ENCODE results near the gene PGBD5.
A peak's percentile ranks its signal among the peaks of the same experiment; 100 is the strongest.
"Not testable (repeated sequence)": the region's sequence is repeated elsewhere in the genome, so short reads cannot be mapped to it uniquely, and the experiment has no call there.

PGBD5 gene, protein sequence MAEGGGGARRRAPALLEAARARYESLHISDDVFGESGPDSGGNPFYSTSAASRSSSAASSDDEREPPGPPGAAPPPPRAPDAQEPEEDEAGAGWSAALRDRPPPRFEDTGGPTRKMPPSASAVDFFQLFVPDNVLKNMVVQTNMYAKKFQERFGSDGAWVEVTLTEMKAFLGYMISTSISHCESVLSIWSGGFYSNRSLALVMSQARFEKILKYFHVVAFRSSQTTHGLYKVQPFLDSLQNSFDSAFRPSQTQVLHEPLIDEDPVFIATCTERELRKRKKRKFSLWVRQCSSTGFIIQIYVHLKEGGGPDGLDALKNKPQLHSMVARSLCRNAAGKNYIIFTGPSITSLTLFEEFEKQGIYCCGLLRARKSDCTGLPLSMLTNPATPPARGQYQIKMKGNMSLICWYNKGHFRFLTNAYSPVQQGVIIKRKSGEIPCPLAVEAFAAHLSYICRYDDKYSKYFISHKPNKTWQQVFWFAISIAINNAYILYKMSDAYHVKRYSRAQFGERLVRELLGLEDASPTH

DNA sequence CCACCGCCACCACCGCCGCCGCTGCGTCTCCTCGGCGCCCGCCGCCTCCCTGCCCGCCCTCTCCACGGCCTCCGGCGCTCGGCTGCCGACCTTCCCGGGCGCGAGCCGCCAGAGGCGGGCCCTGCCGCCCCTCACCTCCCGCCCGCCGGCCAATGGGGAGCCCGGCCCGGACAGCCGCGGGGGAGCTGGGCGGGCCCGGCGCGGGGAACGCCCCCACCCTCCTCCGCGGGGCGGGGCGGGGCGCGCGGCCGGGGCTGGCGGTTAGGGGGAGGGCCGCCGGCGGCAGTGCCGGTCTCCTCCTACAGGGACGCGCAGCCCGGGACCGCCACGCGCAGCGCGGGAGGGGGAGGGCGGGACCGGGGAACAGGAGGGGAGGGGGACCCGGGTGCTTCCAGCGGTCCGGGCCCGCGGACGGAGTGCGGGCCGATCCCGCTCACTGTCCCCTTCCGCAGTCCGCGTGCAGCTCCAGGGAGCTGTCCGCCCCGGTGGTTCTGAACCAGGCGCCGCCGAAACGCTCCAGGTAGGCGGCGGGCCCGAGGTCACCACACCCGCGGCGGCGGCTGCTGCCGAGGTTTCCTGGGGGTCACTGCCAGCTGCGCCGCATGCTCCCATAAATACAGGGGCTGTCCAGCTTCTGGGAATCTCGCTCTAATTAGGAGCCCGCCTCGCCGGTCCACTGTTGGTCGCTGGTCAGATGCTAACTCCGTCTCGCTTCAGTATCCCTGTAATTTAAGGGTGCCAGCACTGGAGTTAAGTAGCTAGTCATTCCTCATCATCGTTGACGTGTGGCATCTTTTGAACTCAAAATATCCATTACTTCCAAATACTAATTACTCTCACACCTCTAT is at the start of gene PGBD5:
PGBD5 (minus strand) TSS at position 87 of the 848 bp plus-strand sequence. CDS start 404 bp downstream, outside the sequence.
- DNase-seq (ENCODE audit: extremely low read depth in 1 of 2, low read depth in 1 of 2), result peak; percentile 20 to 25

DNA sequence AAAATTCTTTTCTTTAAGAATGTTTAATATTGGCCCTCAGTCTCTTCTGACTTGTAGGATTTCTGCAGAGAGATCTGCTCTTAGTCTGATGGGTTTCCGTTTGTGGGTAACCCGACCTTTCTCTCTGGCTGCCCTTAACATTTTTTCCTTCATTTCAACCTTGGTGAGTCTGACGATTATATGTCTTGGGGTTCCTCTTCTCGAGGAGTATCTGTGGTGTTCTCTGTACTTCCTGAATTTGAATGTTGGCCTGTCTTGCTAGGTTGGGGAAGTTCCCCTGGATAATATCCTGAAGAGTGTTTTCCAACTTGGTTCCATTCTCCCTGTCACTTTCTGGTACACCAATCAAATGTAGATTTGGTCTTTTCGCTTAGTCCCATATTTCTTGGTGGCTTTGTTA is 48.8 kb upstream of the PGBD5 start:
- not testable (repeated sequence) for DNase-seq (ENCODE audit: extremely low read depth in 1 of 2, low read depth in 1 of 2)

DNA sequence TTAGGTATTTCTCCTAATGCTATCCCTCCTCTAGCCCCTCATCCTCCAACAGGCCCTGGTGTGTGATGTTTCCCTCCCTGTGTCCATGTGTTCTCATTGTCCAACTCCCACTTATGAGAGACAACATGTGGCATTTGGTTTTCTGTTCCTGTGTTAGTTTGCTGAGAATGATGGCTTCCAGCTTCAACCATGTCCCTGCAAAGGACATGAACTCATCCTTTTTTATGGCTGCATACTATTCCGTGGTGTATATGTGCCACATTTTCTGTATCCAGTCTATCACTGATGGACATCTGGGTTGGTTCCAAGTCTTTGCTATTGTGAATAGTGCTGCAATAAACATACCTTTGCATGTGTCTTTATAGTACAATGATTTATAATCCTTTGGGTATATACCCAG is 44.6 kb upstream of the PGBD5 start:
- not testable (repeated sequence) for DNase-seq (ENCODE audit: extremely low read depth in 1 of 2, low read depth in 1 of 2)

DNA sequence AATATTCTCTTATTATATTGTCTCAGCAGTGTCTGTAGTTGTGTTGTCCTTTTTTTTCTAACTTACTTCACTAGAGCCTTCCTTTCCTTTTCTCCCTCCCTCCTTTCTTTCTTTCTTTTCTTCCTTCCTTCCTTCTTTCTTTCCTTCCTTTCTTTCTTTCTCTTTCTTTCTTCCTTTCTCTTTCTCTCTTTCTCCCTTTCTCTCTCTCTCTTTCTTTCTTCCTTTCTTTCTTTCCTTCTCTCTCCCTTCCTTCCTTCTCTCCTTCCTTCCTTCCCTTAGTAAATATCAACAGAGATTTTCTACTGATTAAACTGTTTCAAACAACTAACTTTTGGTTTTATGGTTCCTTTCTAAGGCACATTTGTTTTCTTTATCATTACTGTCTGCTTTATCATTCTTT is 43.1 kb upstream of the PGBD5 start:
- no peak for DNase-seq (ENCODE audit: extremely low read depth in 1 of 2, low read depth in 1 of 2)

DNA sequence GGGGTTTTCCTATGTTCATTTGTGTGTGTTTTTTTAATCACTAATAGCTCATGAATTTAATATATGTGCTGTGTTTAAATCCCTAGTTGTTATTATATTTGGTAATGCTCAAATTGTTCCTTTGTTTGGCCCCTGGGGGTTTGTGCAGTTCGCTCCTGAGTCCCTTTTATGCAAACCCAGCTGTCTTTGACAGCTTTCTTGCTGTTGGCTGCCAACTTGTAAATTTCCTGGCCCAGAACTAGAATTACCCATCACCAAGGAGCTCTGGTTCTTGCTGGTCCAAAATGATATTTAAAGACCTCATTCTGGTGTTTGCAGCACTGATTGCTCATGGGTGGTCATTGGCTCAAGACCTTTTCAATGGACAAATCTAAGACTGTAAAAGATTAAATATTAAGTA is 39.6 kb upstream of the PGBD5 start:
- no peak for DNase-seq (ENCODE audit: extremely low read depth in 1 of 2, low read depth in 1 of 2)

DNA sequence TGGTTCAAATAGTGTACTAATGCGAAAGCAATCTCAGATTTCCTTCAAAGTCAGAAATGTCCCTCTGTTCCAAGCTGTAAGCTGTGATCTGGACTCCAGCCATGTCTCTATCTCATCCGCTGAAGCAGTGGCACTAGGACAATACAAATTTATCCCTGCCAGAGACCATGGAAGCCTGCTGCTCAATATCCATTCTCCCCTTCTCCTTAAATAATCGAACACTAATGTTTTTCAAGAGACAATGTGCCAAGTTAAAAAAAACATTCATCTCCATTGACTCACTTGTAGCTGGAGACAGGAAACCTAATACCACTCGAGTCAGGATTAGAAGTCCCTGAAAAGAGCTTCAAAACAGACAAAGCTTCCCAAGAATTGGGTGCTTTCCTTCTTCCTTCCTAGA is 38.5 kb upstream of the PGBD5 start:
- DNase-seq (ENCODE audit: extremely low read depth in 1 of 2, low read depth in 1 of 2), result no peak

DNA sequence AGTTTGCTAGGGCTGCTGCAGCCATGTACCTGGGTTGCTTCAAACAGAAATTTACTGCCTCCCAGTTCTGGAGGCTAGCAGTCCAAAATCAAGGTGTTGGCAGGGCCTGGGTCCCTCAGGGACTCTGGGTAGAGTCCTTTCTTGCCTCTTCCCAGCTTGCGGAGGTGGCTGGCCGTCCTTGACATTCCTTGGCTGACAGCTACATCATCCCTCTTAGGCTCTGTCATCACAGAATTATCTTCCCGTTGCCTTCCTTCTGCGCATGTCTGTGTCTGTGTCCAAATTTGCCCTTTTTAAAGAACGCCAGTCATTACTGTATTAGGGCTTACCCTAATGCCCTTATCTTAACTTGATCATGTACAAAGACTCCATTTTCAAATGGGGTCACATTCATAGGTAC is 37.6 kb upstream of the PGBD5 start:
- DNase-seq (ENCODE audit: extremely low read depth in 1 of 2, low read depth in 1 of 2), result no peak

DNA sequence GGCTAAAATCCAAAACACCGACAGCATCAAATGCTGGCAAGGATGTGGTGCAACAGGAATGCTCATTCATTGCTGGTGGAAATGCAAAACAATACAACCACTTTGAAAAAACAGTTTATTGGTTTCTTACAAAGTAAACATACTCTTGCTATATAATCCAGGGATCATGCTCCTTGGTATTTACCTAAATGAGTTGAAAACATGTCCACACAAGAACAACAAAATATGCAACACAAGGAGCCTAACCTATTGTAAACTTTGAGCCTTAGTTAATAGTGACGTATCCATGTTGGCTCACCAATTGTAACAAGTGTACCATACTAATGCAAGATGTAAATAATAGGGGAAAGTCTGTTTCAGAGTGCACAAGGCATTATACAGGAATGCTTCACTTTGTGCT is 37.2 kb upstream of the PGBD5 start:
- no peak for DNase-seq (ENCODE audit: extremely low read depth in 1 of 2, low read depth in 1 of 2)

DNA sequence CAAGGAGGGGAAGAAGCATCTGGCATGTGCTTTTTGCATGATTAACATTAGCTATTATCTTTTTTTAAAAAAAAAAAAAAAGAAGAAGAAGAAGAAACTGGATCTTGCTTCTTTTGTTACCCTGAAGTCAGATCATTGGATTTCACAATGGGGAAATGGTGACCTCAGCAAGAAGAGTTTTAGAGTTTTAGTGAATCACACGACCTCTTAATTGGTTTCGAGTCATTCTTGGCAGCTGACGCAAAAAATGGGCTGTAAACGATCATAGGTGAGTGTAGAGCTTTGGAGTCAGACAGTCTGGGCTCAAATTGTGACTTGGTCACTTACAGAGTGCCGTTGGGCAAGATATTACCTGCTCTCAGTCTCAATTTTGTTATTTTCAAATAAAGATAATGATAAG is 33.3 kb upstream of the PGBD5 start:
- no peak for DNase-seq (ENCODE audit: extremely low read depth in 1 of 2, low read depth in 1 of 2)

DNA sequence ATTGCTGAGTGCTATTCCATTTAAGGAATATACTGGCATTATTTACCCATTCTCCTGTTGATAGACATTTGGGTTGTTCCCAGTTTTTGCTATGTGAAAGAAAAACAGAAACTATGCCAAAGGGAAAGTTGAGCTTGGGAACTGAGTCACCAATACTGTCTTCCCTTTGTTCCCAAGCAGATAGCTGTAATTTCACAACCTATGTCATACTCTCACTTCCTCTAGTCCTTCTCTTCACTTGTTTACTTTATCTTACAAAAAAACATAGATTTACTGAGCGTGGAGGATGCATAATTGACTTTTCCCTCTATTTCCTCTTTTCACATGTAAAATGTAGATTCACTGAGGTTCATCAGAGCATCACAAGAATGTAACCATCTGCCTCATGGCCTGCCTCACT is 32.4 kb upstream of the PGBD5 start:
- DNase-seq (ENCODE audit: extremely low read depth in 1 of 2, low read depth in 1 of 2), result no peak

DNA sequence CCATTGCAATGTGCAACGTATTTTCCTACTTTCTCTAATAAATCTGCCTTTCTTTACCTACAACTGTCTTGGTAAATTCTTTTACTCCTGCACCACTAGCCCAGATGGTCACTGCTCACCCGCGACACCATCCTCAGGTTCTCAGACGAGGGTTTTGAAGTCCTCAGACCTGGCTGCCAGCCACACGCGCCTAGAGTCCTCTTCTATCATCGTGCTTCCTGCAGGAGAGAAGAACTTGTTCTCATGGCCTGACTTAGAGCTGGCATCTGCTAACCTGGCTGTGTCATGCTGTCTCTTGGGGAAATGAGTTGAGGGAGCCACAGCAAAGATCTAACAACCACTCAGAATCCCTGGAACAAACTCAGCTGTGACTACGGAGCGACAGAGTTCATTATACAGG is 30.3 kb upstream of the PGBD5 start:
- no peak for DNase-seq (ENCODE audit: extremely low read depth in 1 of 2, low read depth in 1 of 2)

DNA sequence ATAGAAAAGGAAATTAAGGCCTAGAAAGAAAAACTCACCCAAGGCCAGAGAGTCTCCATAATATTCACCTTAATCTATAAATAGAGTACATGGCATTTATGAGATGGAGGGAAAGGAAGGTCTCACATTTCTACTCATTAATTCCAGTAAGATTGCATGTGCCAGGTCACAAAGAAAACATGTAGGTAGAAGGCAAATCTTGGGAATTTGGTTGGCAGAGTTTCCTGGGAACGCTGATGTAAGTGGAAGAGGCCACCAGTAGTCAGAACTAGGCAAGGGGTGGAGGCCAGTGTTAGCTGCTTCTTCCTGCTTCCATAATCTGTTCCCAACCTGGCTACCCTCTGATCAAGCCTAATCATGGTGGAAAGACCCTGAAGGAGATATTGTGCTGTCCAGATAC is 29.2 kb upstream of the PGBD5 start:
- no peak for DNase-seq (ENCODE audit: extremely low read depth in 1 of 2, low read depth in 1 of 2)

DNA sequence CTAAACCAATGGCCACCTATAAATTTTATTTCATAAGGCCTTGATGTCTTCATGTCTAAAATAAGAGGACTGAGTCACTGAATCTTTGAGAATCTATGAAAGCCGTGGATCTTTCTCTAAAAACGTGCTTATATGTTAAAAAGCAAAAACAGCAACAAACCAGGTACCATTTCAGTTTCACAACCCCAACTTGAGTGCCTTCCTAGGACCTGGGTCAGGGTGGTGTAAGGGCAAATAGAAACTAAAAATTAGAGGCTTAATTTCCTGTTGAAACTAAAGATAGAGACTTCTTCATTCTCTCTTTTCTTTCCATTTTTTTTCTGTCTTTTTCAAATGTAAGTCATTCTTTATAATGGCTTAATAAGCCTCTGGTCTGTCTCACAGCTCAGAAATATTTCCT is 27.2 kb upstream of the PGBD5 start:
- no peak for DNase-seq (ENCODE audit: extremely low read depth in 1 of 2, low read depth in 1 of 2)

DNA sequence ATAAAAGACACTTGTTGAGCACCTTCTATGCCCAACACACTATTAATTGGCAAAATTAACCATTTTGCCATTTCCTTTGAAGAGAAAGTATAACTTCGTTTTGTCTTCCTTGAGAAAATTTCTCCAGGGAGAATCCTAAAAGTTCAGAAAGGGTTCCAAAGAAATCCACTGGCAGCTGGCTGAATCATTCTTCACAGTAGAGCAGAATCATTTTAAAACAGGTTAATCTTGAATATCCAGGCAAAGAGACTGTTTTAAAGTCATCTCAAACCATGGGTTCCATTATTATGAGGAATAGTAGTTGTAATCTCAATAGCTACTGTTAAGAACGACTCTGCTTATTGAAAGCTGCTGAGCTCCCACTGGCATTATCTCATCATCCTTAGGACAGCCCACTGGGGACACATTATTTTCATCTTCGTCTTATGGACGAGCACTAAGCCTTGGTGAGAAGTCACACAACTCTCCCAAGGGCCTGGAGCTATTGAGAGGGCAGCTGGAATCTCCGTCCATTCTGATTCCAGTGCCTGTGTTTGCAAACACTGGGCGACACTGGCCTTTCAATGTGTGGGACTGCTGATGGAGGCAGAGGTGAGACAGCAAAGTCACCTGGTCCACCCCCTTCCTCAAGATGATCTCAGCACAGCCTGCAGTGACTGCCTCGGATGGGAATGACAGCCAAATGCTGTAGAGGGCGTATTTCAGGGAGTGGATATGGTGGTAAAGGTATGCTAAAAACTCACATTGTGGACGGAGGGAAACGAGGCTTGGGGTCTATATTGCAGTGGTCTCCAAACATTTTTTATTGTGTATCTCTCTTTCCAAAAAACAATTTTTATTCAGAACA is 15.3 kb upstream of the PGBD5 start:
- no peak for DNase-seq (ENCODE audit: extremely low read depth in 1 of 2, low read depth in 1 of 2)

DNA sequence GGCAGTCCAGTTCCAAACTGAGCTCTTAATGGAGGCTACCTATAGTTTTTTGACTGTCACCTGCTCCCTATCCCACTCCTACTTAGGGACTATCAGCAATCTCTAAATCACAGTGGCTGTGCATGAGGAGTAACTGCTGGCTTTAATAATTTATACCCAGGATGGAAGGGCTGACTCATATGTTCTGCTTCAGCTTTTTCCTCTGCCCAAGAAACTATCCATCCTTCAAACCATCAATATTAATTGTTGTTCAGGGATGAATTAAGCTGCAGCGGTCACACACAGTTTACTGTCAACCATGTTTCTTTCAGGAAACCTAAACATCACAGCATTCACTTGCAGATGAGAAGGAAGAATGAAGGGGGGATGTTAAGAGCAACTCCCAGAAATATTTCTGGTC is 9.0 kb upstream of the PGBD5 start:
- no peak for DNase-seq (ENCODE audit: extremely low read depth in 1 of 2, low read depth in 1 of 2)

DNA sequence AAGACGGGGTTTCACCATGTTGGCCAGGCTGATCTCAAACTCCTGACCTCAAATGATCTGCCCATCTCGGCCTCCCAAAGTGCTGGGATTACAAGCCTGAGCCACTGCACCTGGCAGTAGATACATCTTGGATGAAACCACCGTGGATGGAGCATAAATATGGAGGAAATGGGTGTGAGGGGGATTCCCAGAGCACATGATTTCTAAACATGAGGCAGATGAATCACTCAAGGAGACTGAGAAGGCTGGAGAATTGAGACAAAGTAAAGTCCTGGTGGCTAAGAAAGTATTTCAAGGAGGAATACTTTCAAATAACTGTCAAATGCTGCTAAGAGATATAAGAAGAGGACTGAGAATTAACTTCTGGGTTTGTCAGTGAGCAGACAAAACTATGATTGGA is 5.4 kb upstream of the PGBD5 start:
- DNase-seq (ENCODE audit: extremely low read depth in 1 of 2, low read depth in 1 of 2), result no peak

DNA sequence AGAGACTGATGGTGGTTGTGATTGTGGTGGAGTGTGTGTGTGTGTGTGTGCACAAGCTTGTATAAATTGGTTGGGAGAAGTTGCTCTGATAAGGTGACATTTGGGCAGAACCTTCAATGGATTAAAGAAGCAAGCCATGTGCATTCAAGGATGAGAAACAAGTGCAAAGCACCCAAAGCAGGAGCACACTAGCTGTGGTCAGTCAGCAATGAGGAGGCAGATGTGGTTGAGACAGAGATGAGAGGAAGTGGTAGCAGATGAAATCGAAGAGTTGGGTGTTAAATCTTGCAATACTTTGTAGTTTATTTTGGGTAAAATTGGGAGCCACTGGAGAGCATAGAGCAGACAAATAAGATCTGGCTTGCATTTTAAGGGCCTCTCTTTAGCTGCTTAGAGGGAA is 4.4 kb upstream of the PGBD5 start:
- no peak for DNase-seq (ENCODE audit: extremely low read depth in 1 of 2, low read depth in 1 of 2)

DNA sequence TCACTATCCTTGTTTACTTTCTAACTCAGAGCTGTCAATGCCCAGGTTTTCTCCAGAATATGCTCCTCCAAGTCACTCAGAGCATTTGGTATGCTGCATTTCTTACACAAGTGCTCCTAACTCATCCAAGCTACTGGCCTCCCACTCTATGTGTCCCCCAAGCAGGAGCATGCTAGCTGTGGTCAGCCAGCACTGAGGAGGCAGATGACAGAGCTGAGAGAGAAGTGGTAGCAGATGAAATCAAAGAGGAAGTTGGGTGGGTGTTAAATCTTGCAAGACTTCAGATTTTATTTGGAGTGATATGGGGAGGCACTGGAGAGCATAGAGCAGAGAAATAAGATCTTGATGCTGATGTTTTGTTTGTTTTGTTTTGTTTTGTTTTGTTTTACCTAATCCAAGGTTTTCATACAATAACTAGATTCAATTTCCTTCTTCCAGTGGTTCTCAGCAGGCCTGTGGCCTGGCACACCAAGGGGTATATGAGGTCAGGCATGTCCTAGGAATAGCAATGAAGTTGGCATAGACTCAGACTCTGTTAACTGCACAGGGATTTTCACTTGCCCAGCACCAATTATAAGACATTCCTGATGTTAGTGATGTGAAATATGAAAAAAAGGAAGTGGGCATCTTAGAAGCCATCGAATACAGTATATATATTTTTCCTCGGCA is 3.1 kb upstream of the PGBD5 start:
- no peak for DNase-seq (ENCODE audit: extremely low read depth in 1 of 2, low read depth in 1 of 2)

DNA sequence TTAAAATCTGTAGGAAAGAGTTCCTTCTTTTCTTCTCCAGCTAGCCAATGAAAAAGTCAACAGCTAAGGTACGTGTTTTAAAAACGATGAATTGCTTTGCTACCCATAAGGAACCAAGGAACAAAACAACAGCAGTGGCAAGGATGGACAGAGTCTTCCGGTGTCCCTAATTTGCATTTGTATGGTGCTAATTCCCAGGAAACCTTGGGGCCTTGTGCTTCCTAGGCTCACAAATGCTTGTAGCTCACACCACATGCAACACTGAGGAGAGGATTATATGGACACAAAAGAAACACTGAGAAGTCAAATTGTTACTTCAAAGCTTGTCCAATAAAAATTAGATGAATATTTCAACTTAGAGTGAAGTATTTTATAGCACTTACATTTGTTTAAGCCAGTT is 1.8 kb upstream of the PGBD5 start:
- DNase-seq (ENCODE audit: extremely low read depth in 1 of 2, low read depth in 1 of 2), result no peak

DNA sequence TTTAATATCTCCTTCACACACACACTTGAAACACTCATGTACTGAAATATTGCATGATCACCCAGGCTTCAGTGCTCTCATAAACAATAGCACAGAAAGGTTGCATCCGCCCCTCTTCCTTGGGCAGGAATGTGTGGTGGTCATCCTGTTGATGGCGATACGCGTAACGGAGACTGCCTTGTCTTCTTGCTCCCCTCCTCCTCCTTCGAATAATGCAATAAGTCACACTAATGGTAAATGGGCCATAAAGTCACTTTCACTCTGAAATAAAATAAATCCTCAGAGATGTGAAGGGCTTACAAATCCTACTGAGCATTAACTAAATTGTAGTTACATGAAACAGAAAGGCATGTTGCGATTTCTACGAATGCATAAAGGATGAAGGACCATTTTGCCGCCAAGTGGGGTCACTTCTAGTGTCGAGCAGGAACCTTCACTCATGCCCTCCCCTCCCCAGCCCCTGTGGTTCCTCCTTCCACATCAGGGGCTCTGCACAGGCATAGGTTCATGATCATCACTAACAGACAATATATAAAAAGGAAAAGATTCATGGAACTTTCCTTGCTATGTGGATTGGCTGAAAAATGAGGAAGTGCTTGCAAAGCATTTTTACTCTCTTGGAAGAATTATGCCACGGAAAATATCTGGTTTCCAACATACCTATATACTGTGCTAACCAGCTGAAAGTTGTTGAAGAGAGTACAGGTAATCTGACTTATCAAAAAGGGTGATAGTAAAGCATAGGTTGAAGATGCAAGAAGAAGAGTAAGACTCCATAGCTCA is 1.2 kb upstream of the PGBD5 start:
- no peak for DNase-seq (ENCODE audit: extremely low read depth in 1 of 2, low read depth in 1 of 2)
